Right forelimb (tissue), 1 donor: ENCODE data around the gene MYO5A.
"Not testable (repeated sequence)": the region's sequence is repeated elsewhere in the genome, so short reads cannot be mapped to it uniquely, and the experiment has no call there.

Source experiments
- DNase-seq: peaks from one replicate; pipeline ENCODE4 v3.0.0-alpha.2; 2018

The MYO5A gene

GRCh38 chr15:52528564-52529340 lies at the start of gene MYO5A:
Gene MYO5A (minus strand): TSS chr15:52528880. CDS start chr15:52528806, 74 bp downstream.
- peak; percentile 79 for DNase-seq

GRCh38 chr15:52576692-52577091 lies 48.0 kb upstream of the MYO5A start:
- no peak for DNase-seq

- DNase-seq = not testable (repeated sequence)
Observed at GRCh38 chr15:52575573-52575972, 46.9 kb upstream of the MYO5A start.

DNA sequence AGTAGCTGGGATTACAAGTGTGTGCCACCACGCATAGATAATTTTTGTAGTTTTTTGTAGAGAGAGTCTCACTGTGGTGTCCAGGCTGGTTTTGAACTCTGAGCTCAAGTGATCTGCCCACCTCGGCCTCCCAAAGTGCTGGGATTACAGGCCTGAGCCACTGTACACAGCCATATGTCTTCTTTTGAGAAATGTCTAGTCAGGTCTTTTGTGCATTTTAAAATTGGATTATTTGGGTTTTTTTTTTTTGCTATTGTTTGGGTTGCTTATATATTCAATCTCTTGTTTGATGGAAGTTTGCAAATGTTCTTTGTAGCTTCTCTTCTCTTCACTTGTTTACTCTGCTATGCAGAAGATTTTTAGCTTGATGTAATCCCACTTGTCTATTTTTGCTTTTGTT lies 46.4 kb upstream of the MYO5A start:
- no peak for DNase-seq

DNA sequence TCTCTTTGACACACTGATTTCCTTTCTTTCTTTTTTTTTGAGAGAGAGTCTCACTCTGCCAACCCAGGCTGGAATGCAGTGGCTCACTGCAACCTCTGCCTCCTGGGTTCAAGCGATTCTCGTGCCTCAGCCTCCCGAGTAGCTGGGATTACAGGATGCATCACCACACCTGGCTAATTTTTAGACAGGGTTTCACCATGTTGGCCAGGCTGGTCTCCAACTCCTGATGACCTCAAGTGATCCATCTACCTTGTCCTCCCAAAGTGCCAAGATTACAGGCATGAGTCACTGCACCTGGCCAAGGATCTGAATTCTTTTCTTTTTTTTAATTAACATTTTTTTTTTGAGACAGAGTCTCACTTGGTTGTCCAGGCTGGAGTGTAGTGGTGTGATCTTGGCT lies 45.9 kb upstream of the MYO5A start:
- DNase-seq = not testable (repeated sequence)

DNA sequence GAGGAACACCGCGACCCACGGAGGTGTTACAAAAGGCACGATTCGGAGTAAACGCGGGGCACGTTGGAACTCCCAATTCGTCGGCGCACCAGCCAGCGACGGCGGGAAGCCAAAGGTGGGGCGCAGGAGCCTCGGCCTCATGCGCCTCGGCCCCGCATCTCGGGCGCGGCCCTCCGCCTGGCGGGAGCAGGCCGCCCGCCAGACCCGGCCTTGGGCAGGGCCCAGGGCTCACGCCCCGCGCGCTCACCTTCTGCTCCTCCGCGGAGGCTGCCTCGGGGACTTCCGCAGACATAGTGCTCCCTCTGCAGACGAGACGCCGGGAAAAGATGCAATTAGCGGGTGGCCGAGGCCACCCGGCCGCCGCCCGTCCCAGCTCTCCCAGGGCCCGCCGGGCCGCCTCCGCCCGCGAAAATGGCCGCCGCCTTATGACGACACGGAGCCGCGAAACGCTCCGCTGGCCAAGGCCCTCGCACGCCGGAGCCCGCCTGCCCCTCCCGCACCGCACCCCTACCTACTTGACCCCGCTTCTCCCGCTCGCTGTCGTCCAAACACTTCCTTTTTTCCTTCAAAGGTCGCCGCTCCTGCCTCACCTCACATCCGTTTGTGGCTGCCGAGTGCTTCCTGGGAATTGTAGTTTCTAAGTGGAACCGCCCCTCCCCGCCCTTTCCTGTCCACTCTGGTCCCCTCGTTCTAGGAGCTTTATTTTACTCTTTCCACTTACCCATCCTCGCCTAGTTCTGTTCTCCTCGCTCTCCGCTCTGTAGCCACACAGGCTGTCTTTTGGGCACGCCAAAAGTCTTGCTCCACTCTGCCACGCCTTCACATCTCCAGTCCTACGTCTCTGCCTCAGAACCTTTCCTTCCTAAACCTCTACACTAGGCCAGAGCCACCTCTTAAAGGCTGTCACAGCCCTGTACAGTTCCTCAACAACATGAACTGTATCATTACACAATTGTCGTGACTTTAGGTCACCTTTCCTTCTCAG lies 40.2 kb upstream of the MYO5A start, which contains the start of gene ARPP19:
ARPP19 (minus strand) TSS at position 430 of the 985 bp plus-strand sequence; CDS start at position 292, 138 bp downstream.
- DNase-seq = peak; percentile 88

DNA sequence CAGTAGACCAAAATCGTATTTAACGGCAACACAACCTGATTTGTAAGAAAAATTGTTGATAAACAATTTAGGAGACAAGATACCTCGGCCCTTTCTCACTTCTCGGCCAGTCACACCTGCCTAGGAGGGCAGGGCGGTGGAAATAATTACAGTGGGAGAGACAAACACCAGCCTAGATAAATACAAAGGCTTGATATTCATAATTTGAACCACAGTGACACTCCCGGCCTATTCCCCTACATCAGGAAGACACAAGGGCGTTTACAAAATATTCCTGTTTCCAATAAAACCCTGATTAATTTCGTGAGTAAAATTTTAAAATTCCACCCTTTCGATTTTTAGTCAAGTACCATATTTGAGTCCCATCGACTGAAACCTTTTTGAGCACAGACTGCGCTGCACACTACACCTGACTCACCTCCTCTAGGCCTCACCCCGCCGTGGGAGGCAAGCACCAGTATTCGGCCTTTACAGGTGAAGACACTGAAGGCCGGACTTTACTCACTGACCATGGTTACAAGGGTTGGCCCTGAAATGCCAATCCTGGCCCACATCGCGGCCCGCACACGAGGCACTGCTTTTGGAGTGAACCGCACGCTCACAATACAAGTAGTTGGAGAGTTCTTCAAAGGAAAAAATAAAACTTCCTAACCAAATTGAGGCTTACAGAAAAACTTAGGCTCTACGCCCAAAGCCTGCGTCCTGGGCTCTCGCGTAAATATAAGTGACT lies 39.4 kb upstream of the MYO5A start:
- no peak for DNase-seq

DNA sequence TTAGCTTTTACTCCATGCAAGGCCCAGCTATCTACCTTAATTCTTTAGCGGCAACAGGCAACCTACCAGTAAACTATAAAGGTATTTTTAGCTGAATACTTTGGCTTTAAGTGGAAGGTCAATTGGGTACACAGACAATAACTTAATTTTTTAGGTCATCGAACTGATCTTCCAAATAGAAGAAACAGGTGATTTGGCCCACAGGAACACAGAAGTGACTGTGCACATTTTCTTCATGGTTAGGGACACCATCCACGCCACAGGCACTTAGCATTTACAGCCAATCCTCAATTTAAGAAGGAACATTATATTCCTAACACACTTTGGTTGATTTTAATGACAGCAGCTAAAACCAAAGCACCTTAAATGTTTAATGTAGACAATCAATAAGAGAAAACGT lies 38.2 kb upstream of the MYO5A start:
- no peak for DNase-seq

DNA sequence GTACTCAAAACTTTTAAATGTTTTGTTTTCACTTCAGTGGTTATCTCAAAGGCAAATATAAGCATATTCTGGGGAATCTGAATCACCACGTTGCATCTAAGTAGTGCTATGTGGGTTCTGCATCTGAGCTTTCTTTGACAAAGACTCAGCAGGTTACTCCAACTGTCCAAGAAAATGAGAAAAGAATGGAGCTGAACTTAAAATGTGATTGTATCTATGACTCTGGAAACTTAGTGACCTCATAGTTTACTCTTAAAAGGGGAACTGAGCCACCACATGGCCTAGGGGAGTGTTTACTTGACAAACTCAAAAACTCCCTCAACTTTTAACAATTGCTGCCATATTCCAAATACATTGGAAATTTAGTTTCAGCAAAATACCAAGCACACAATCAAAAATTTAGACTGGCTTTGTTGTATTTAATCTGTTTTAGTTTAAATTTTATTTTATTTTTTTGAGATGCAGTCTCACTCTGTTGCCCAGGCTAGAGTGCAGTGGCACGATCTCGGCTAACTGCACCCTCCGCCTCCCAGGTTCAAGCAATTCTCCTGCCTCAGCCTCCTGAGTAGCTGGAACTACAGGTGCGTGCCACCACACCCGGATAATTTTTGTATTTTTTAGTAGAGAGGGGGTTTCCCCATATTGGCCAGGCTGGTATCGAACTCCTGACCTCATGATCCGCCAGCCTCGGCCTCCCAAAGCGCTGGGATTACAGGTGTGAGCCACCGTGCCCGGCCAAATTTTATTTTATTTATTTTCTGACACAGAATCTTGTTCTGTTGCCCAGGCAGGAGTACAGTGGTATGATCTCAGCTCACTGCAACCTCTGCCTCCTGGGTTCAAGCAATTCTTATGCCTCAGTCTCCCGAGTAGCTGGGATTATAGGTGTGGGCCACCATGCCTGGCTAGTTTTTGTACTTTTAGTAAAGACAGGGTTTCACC lies 37.0 kb upstream of the MYO5A start:
- DNase-seq = not testable (repeated sequence)

DNA sequence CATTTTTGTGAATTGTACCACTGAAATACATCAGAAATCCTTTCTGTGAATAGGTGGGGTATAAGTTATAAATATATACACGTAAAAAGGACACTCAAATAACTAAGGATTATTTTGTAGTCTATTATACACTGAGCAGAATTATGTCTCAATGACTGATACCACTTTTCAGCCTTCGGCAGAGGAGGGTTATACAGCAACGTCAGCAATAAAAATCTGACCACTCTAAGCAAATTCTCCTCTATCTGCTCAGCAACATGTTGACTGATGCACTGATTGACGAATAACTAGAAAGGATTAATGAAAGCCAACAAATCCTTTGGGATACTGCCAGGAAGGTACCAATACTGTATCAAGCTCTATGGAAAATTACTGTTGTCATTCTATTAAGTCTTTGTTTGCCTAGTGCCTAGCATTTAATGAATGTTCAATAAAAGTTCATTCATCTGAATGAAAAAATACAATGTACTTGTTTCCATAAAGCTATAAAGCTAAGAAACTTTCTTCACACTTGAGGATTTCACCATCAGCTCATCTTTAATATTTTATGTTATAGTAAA lies 34.9 kb upstream of the MYO5A start:
- no peak for DNase-seq

- DNase-seq = no peak
Observed at GRCh38 chr15:52559575-52559974, 30.9 kb upstream of the MYO5A start.

GRCh38 chr15:52559022-52559421 lies 30.3 kb upstream of the MYO5A start:
- no peak for DNase-seq

GRCh38 chr15:52558196-52558595 lies 29.5 kb upstream of the MYO5A start:
- DNase-seq = no peak

DNA sequence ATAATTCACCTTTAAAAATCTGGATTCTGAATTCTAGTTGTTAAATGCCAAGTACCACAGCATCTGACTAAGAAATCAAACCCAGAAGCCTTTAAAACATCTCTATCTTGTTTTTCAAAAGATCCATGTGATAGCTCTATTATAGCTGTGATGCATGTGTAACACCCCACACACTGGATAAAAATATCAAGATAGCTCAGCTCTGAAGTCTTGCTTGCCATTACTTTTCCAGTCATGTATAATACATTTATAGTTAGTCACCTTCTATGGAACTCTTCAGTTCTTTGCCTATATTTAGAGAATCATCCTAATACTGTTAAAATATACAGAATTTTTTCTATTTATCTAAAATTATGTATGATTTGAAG lies 28.6 kb upstream of the MYO5A start:
- DNase-seq = no peak

GRCh38 chr15:52556524-52557273 lies 28.0 kb upstream of the MYO5A start:
- DNase-seq = no peak

DNA sequence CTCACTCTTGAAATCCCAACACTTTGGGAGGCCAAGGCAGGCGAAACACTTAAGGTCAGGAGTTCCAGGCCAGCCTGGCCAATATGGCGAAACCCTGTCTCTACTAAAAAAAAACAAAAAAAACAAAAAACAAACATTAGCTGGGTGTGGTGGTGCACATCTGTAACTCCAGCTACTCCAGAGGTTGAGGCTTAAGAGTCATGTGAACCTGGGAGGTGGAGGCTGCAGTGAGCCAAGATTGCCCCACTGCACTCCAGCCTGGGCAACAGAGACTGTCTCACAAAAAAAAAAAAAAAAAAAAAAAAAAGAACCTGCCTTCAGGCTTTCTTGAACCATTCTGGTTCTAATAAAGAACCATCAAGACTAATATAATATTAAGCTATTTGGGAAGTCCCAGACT lies 23.6 kb upstream of the MYO5A start:
- DNase-seq = no peak

- DNase-seq = no peak
Observed at GRCh38 chr15:52551762-52552161, 23.1 kb upstream of the MYO5A start.

GRCh38 chr15:52551186-52551585 lies 22.5 kb upstream of the MYO5A start:
- not testable (repeated sequence) for DNase-seq

GRCh38 chr15:52546031-52546751 lies 17.5 kb upstream of the MYO5A start:
- no peak for DNase-seq
